ENCODE results near the gene GRIK4.

The GRIK4 gene

DNA sequence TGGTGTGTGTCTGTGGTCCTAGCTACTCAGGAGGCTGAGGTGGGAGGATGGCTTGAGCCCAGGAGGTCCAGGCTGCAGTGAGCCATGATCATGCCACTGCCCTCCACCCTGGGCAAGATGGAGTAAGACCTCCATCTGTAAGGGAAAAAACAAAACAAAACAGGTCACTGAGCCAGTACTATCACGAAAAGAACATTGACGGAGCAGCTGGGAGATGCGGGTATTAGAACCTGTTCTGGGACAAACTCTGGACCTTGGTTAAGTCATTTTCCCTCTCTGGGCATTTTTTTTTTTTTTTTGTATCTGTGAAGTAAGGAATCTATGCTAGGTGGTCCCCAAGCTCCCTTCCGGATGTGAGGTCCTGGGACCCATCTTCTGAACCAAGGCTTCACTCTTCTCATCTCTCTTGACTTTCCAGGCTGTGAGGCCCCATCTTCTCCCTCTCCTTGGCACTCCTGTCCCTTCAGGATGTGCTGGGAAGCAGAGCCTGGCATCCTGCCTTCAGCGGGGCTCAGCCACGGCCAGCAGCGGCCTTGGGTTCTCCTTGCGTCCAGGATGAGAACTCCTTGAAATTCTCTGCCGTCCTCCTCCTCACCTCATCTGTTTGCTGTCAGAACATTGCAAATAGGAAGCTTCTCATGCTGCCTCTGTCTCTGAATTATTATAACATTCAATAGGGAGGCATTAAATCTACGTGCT, 130.8 kb downstream of the GRIK4 start:
- DNase-seq (ENCODE audit: low read depth in 2 of 2), result no peak

- DNase-seq (ENCODE audit: low read depth in 2 of 2), result no peak
Measured at GRCh38 chr11:120643284-120643683, 131.7 kb downstream of the GRIK4 start.

DNA sequence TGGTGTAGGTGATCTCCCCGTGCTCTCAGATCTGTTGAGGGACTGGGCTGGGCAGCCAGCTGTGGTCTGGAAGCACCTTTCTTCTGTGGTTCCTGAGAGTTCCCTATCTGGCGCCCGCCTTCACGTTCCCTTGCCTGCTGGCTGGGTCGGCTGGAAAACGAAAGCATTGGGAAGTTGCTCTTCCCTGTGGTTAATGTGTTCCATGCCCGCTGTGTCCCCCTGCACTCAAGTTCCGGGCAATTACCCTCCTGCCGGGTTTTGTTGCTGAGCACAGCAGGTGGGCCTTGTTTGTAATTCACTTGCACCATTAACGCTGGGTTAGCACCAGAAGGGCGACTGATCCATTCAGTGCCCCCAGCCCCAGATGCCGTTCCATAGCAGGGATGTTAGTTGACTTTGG, 134.1 kb downstream of the GRIK4 start:
- no peak for DNase-seq (ENCODE audit: low read depth in 2 of 2)

DNA sequence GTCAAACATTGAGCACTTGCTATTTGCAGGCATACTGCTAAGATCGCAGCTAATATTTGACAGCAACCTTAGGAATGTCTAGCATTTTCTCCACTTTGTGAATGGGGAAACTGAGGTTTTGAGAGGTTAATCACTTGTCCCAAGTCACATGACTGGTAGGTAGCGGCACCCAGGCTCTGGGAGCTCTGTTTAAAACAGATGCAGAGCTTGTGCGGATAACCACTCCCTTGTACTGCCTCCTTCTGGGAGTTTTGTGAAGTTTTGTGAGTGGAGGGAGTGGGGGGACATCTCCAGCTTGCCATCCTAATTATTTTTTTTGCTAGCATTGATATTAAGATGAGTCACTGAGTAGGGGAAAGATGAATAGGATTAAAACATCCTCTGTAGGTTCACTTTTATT, 134.7 kb downstream of the GRIK4 start:
- DNase-seq (ENCODE audit: low read depth in 2 of 2), result no peak

- no peak for DNase-seq (ENCODE audit: low read depth in 2 of 2)
Measured at GRCh38 chr11:120647681-120648080, 136.1 kb downstream of the GRIK4 start.

- no peak for DNase-seq (ENCODE audit: low read depth in 2 of 2)
Measured at GRCh38 chr11:120648771-120649170, 137.2 kb downstream of the GRIK4 start.

- DNase-seq (ENCODE audit: low read depth in 2 of 2), result no peak
Measured at GRCh38 chr11:120649316-120649715, 137.8 kb downstream of the GRIK4 start.

GRCh38 chr11:120651396-120651795, 139.8 kb downstream of the GRIK4 start:
- DNase-seq (ENCODE audit: low read depth in 2 of 2), result no peak

GRCh38 chr11:120651836-120652235, 140.3 kb downstream of the GRIK4 start:
- DNase-seq (ENCODE audit: low read depth in 2 of 2), result no peak

DNA sequence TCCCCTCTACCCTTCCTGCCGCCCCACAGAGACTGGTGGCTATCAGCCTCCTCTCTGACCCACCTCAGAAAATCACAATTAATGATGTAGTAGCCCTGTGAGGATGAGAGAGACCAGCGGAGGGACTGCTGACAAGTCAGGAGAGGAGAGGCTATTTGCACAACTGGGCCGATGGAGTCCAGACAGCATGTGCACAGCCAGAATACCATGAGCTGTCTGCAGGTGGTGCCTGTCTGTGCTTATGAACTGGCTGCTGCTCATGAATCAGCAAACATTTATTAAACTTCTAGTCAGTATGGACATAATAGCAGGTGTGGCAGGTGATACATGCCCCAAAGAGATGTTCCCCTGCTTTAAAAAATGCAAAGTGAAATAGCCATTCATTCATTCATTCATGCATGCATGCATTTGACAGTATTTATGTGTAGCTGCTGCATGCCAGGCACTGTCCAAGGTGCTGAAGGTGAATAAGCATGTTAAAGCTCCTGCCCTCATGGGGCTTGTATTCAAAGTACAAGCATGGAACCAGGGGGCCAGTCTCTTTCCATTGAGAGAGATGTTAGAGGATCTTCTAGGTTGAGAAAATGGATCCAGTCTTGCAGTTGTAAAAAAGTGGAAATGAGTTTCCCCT, 141.3 kb downstream of the GRIK4 start:
- DNase-seq (ENCODE audit: low read depth in 2 of 2), result no peak

GRCh38 chr11:120655589-120655988, 144.0 kb downstream of the GRIK4 start:
- DNase-seq (ENCODE audit: low read depth in 2 of 2), result no peak

DNA sequence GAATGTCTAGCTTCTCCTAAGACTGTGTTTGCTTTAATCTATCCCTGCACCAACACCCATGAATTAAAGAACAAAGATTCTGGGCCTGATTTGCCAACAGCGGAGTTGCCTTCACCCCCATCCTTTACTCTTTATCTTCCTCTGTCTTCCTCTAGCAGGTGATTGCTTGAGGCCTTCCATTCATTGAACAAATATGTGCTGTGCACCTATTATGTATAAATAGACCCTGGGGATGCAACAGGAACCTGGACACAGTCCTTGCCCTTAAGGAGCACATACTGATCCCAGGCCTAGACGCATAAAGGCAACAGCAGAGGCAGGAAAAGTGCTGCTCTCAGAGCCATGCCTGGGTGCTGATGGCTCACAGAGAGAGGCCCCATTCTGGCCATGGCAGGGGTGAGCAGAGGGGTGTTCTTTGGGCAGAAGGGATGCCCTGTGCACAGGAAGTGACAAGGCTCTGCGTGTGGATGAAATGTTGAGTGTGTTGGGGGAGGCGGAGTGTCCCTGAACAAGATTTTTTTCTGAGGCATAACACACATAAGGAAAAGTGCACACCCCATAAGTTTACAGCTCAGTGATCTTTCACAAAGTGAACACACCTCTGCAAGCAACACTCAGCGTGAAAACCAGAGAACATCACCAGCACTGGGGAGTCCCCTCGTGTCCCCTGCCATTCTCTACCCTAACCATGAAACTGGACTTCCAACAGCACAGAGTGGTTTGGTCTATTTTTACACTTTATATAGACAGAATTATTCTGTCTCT, 145.9 kb downstream of the GRIK4 start:
- no peak for DNase-seq (ENCODE audit: low read depth in 2 of 2)

DNA sequence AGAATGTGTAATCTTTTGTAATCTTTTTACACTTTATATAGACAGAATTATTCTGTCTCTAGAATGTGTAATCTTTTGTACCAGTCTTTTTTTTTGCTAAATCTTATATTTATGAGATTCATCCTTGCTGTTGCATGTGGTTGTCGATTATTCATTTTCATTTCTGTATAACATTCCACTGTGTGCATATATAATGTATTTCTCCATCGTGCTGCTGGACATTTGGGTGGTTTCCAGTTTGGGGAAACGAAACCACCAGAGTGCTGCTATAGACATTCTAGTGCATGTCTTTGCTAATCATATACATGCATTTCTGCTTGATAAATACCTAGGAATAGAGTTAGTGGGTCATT, 146.5 kb downstream of the GRIK4 start:
- no peak for DNase-seq (ENCODE audit: low read depth in 2 of 2)

- DNase-seq (ENCODE audit: low read depth in 2 of 2), result no peak
Measured at GRCh38 chr11:120659076-120659475, 147.5 kb downstream of the GRIK4 start.

DNA sequence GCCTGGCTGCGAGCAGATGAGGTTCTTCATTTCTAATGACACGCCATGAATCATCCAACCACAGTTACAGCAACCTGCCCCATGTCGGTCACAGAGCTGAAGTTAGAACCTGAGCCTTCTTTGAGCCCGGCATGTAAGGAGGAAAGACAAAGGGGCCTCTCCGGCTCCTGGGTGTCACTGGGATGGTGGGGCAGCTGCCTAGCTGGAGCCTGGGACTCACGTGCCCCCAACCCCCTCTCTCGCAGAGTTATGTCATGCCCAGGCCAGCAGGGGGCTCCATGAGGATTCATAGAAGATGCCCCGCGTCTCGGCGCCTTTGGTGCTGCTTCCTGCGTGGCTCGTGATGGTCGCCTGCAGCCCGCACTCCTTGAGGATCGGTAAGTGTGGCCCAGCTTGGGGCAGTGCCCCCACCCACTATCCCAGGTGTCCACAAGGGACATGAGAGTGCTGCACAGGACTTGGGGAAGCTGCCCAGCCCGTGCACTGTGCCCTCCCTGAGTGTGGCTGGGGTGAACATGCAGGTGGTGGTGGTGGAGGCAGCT, 148.5 kb downstream of the GRIK4 start:
- peak in 1 of 2 donors; percentile 14 for DNase-seq (ENCODE audit: low read depth in 2 of 2)

DNA sequence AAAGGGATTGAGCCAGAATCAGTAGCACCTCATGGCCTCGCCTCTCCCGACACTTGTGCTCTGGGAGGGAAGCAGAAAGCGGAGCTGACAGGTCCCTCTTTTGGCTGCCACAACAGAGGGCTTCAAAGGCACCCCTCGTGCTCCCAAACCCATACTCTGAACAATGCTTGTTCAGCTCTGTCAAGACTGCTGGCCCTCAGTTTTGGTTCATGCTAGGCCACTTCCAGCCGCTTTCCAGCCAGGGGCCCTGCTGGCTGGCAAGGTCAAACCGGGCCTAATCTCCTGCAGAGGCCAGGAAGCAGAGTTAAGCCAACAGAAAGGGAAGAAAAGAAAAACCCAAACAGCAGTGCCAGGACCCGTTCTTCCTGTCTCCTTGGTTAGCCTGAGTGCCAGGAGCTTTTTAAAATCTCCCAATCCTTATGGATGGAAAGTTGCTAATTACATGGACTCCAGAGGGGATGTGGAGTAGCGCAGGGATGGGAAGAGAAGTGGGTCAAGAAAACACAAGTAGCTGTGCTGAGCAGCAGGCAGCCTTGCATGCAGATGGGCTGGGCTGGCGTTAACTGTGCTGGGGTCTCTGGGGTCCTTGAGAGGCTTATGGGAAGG, 150.6 kb downstream of the GRIK4 start:
- DNase-seq (ENCODE audit: low read depth in 2 of 2), result no peak

GRCh38 chr11:120663142-120663541, 151.6 kb downstream of the GRIK4 start:
- DNase-seq (ENCODE audit: low read depth in 2 of 2), result no peak

DNA sequence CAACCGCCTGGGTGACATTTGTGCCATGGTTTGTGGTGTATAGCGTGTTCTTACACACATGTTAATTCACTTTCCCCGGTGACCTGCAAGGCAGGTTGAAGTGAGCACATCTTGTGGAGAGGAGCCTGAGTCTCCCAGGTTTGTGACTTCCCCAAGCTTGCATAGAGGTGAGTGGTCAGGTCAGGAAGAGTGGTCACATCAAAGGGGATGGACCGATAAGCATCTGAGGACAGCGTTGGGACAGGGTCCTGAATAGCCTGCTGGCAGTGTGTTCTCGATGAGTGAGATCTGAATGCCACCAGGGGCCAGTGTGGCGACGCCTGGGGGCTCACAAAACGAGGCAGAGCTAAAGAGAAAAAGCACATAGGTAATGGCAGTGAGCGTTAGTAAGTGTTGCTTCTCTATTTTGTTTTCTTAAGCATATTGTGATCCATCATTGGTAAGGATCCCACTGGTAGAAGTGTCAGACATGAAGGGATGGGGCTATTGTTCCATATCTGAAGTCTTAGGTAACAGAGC, 154.6 kb downstream of the GRIK4 start:
- no peak for DNase-seq (ENCODE audit: low read depth in 2 of 2)

GRCh38 chr11:120667281-120667680, 155.7 kb downstream of the GRIK4 start:
- no peak for DNase-seq (ENCODE audit: low read depth in 2 of 2)

DNA sequence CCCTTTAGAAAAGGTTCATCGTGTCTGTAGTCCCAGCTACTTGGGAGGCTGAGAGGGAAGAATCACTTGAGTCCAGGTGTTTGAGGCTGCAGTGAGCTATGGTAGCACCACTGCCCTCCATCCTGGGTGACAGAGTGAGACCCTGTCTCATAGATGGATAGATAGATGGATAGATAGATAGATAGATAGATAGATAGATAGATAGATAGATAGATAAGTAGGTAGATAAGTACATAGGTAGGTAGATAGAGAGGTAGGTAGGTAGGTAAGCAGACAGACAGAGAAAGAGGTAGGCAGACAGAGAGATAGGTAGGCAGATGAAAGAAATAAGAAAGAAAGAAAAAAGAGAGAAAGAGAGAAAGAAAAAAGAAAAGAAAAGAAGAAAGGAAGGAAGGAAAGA, 156.4 kb downstream of the GRIK4 start:
- no peak for DNase-seq (ENCODE audit: low read depth in 2 of 2)

- no peak for DNase-seq (ENCODE audit: low read depth in 2 of 2)
Measured at GRCh38 chr11:120668537-120668936, 157.0 kb downstream of the GRIK4 start.

DNA sequence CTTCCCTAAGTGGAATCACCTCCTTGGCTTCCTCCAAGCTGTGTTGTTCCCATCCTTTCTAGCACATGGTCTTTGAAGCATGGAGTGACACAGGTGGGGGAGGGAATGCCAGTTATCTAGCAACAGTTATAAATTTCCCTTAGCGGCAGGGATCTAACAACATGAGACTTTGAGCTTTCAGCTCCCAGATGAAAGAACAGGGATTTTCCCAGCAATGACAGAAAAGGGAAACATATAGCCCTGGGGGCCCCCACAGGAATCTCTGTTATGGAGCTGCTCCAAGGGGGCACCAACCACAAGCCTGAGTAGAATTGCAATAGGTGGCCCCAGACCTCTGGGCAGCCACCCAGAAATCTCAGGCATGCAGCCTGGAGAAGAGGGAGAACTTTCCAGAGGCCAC, 163.0 kb downstream of the GRIK4 start:
- no peak for DNase-seq (ENCODE audit: low read depth in 2 of 2)
